ENCODE data around the gene PDXP.
A peak's percentile ranks its signal among the peaks of the same experiment; 100 is the strongest.

DNA sequence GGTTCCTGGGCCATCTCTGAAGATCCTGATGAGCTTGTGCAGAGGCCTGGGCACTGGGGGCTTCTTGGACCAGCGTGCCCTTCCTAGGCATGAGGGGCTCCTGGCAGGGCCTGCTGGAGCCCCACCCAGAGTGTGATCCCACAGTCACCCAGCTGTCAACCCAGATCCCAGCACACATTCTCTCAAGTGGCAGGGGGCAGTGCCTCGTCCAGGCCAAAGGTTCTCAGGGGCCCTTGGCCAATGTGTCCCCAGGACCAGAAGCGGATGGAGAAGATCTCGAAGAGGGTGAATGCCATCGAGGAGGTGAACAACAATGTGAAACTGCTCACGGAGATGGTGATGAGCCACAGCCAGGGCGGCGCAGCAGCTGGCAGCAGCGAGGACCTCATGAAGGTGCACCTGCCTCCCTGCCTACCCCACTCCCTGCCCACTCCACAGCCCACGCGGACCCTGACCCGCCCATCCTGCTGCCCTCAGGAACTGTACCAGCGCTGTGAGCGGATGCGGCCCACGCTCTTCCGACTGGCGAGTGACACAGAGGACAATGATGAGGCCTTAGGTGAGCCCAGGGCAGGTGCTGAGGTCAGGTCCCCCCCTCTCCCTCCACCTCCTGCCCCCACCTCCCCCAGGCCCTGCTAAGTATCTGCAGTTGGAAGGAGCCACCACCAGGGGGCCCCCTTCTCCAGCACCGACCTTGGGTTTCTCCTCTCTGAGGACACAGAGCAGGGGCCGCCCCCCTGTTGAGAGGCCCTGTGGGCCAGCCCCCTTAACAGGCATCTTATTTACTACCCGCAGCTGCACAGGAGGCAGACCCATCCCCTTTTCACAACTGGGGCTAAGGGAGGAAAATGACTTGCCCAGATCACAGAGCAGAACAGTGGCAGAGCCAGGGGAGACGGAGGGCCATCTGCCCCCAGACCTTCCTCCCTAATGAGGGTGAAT lies 35.2 kb upstream of the PDXP start:
- TF ChIP-seq CTCF (conservative IDR thresholded peaks at IDR 0.05; ENCODE audit: low read depth, low read length) (peak; percentile 76), EZH2 (IDR thresholded peaks at IDR 0.05; ENCODE audit: low read length, unreplicated experiment) (no peak), EZH2phosphoT487 (IDR thresholded peaks at IDR 0.05; ENCODE audit: borderline replicate concordance, low read length) (no peak)

Measured in PC-3 (cell line).